T-helper 2 cell treated with Interferon-gamma antibody and Interleukin-4, amounts not matched to agents 5 μg/mL and 100 μg/mL, for 36 hours (primary cell): ENCODE results near the gene P2RX7.
A peak's percentile ranks its signal among the peaks of the same experiment; 100 is the strongest.
"Not testable (repeated sequence)": the region's sequence is repeated elsewhere in the genome, so short reads cannot be mapped to it uniquely, and the experiment has no call there.

Experiments used
- DNase-seq: peaks from one replicate; pipeline ENCODE4 v3.0.0; 2021; ENCODE audit warnings: low spot score
- H3K27ac Mint-ChIP-seq: one replicate; pipeline ENCODE4 v1.8.0; 2021; ENCODE audit warnings: mild to moderate bottlenecking, mixed read lengths
- H3K27me3 Mint-ChIP-seq: one replicate; pipeline ENCODE4 v1.8.0; 2021; ENCODE audit warnings: low read depth, mixed read lengths
- H3K36me3 Mint-ChIP-seq: one replicate; pipeline ENCODE4 v1.8.0; 2021; ENCODE audit warnings: low read depth, mixed read lengths
- H3K4me1 Mint-ChIP-seq: one replicate; pipeline ENCODE4 v1.8.0; 2021; ENCODE audit warnings: low read depth, mixed read lengths
- H3K4me3 Mint-ChIP-seq: one replicate; pipeline ENCODE4 v1.8.0; 2022; ENCODE audit warnings: mild to moderate bottlenecking, moderate library complexity, mixed read lengths
- H3K9me3 Mint-ChIP-seq: one replicate; pipeline ENCODE4 v1.8.0; 2021; ENCODE audit warnings: mixed read lengths

P2RX7 gene

DNA sequence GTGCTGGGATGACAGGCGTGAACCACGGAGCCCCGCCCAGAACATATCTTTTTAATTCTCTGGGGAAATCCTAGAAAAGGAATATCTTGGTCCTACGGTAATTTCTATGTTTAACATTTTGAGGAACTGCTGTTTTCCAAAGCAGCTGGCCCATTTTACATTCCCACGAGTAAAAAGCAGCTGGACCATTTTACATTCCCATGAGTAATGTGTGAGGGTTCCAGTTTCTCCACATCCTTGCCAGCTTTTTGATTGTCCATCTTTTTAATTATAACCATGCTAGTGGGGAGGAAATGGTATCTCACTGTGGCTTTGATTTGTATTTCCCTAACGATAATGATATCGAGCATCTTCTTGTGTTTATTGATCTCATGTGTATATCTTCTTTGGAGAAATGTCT, 72.8 kb downstream of the P2RX7 start:
- Mint-ChIP-seq H3K27me3 (peaks cover 4% of the 10 kb centered on the region), H3K36me3 (no peaks in the 10 kb centered on the region), H3K9me3 (no peaks in the 10 kb centered on the region), H3K4me1 (peaks cover 11% of the 10 kb centered on the region), H3K4me3 (no peak overlapping the region), H3K27ac (no peak overlapping the region)
- DNase-seq = no peak

DNA sequence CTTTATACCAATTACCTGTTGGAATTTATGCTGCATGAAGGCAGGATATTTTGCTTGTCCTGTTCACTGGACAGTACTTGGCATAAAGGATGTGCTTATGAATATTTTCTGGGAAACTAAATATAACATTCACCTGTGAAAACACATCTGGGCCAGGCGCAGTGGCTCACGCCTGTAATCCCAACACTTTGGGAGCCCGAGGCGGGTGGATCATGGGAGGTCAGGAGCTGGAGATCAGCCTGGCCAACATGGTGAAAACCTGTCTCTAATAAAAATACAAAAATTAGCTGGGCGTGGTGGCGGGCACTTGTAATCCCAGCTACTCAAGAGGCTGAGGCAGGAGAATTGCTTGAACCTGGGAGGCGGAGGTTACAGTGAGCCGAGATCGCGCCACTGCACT, 75.9 kb downstream of the P2RX7 start:
- not testable (repeated sequence) for H3K27me3 Mint-ChIP-seq, H3K9me3 Mint-ChIP-seq, DNase-seq
- H3K27ac Mint-ChIP-seq = peak overlapping the region; percentile 86
- peaks cover 18% of the 10 kb centered on the region for H3K4me1 Mint-ChIP-seq
- H3K36me3 Mint-ChIP-seq = peaks cover 16% of the 10 kb centered on the region
- peak overlapping the region; percentile 12 for H3K4me3 Mint-ChIP-seq

DNA sequence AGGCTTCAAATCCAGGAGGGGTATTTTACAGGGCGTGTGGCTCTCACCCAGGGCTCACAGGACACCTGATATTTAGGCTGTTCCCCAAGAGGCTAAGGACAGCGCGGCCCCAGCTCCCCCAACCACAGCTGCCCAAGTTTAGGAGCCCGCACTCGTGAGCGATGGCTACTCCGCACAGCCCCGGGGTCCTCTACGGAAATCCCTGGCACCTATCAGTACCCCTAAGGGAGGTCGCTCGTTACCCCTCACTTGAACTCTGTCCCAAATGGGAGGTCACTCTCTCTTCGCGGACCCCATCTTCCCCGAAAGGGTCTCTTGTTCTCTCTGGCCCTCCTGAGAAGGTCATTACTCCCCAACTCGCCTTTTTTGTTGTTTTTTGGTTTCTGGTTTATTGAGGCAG, 76.5 kb downstream of the P2RX7 start:
- Mint-ChIP-seq H3K4me3 (peak overlapping the region; percentile 78), H3K36me3 (peaks cover 18% of the 10 kb centered on the region), H3K4me1 (peaks cover 20% of the 10 kb centered on the region), H3K27ac (peak overlapping the region; percentile 86), H3K27me3 (peaks cover 2% of the 10 kb centered on the region), H3K9me3 (no peaks in the 10 kb centered on the region)
- DNase-seq = no peak

DNA sequence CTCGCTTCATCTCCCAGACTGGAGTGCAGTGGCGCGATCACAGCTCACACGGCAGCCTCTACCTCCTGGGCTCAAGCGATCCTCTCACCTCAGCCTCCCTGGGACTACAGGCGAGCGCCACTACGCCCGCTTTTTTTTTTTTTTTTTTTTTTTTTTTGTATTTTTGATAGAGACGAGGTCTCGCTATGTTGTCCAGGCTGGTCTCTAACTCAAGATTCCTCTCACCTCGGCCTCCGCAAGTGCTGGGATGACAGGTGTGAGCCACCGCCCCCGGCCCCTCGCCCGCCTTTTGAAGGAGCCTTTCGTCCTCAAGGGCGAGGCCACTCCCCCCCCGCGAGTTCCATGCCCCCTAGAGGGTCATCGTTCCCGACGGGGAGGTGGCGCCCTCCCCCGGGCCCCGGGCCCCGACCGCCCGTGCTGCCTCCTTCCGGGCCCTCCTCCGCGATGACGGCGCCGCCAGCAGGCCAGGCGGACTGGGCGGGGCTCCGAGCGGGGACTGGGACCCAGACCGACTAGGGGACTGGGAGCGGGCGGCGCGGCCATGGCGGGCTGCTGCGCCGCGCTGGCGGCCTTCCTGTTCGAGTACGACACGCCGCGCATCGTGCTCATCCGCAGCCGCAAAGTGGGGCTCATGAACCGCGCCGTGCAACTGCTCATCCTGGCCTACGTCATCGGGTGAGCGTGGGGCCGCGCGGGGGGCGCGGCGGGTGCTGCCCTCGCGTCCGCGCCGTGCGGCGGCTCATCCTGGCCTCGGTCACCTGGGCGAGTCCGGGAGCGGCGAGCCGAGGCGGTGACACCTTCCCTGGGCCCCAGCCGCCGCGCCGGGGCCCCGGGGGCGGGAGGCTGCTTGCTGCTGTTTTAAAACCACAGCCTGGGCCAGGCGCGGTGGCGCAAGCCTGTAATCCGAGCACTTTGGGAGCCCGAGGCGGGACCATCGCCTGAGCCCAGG, 77.2 kb downstream of the P2RX7 start, which contains the start of gene P2RX4:
TSS of gene P2RX4 (plus strand) at position 506 of the 949 bp plus-strand sequence. CDS start at position 542, 36 bp downstream.
- H3K27me3 Mint-ChIP-seq = peaks cover 2% of the 10 kb centered on the region
- H3K36me3 Mint-ChIP-seq = peaks cover 22% of the 10 kb centered on the region
- H3K9me3 Mint-ChIP-seq = no peaks in the 10 kb centered on the region
- H3K4me1 Mint-ChIP-seq = peaks cover 25% of the 10 kb centered on the region
- H3K27ac Mint-ChIP-seq = peak within 1 kb of the TSS; percentile 92
- peak; percentile 89 for DNase-seq
- peak within 1 kb of the TSS; percentile 88 for H3K4me3 Mint-ChIP-seq

DNA sequence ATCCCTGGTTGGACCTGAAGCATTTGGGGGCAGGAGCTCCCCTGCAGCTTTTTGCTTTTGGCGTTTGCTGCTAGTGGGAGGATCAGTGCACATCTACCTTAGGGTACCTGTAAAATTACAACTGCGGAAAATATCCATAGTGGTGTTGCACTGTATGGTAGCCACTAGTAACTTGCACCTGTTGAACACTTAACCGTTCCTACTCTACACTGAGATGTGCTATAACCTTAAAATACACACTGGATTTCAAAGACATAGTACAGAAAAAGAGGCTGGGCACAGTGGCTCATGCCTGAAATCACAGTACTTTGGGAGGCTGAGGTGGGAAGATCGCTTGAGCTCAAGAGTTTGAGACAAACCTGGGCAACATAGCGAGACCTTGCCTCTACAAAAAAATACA, 80.2 kb downstream of the P2RX7 start:
- Mint-ChIP-seq H3K9me3 (no peaks in the 10 kb centered on the region), H3K27ac (peak overlapping the region; percentile 36), H3K36me3 (peaks cover 35% of the 10 kb centered on the region), H3K4me3 (no peak overlapping the region), H3K4me1 (peaks cover 29% of the 10 kb centered on the region), H3K27me3 (no peaks in the 10 kb centered on the region)
- DNase-seq = no peak

DNA sequence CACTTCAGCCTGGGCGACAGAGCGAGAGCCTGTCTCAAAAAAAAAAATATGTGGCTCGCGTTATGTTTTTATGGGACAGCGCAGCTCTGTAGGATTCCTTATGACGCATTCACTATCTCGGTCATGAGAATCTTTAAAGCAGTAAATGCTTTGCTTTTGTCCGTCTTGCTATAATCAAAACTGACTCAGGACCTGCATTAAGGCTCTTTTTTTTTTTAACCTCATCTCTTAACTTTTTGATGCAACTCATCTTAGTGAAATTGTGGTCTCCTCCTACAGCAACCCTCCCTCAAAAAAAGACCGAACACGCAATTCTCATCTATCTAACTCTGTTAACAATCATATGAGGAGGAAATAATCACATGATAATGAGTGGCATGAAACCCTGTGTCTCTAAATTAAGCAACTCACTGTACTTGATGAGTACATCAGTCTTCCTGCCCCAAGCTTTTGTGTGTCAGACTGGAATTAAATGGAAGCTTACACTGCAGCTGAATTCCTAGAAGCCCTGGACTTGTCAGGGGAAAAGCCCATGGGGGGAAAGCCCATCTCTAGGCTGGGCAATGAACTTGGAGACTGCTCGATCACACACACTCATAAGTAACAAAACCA, 81.6 kb downstream of the P2RX7 start:
- H3K9me3 Mint-ChIP-seq = no peaks in the 10 kb centered on the region
- H3K4me3 Mint-ChIP-seq = peak overlapping the region; percentile 43
- H3K27me3 Mint-ChIP-seq = no peaks in the 10 kb centered on the region
- peak overlapping the region; percentile 79 for H3K27ac Mint-ChIP-seq
- peaks cover 48% of the 10 kb centered on the region for H3K36me3 Mint-ChIP-seq
- peak; percentile 40 for DNase-seq
- H3K4me1 Mint-ChIP-seq = peaks cover 25% of the 10 kb centered on the region

DNA sequence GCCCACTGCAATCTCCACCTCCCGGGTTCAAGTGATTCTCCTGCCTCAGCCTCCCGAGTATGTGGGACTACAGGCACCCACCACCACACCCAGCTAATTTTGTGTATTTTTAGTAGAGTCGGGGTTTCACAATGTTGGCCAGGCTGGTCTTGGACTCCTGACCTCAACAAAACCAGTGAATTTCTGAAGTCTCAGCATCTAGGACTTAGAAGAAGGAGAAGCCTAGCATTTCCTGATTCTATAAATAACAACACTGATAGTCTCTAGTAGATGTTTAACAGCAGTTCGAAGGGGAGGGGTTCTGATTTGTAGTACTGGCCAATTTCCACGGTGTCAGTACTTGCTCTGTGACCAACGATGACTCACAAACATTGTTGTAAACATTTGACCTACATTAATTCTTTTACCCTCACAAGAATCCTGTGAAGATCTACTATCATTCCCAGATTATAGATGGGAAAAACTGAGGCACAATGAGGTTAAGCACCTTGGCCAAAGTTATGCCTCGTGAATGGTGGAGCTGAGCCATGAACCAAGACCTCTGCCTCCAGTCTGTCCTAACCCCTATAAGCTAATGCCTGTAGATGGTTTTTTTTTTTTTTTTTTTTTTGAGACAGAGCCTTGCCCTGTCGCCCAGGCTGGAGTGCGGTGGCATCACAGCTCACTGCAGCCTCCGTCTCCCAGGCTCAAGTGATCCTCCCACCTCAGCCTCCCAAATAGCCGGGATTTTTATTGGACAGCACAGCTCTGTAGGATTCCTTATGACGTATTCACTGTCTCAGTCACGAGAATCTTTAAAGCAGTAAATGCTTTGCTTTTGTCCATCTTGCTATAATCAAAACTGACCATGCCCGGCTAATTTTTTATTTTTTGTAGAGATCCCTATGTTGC, 82.4 kb downstream of the P2RX7 start:
- Mint-ChIP-seq H3K4me1 (peaks cover 25% of the 10 kb centered on the region), H3K27me3 (no peaks in the 10 kb centered on the region), H3K27ac (peak overlapping the region; percentile 80), H3K4me3 (peak overlapping the region; percentile 43), H3K9me3 (no peaks in the 10 kb centered on the region), H3K36me3 (peaks cover 52% of the 10 kb centered on the region)
- no peak for DNase-seq

DNA sequence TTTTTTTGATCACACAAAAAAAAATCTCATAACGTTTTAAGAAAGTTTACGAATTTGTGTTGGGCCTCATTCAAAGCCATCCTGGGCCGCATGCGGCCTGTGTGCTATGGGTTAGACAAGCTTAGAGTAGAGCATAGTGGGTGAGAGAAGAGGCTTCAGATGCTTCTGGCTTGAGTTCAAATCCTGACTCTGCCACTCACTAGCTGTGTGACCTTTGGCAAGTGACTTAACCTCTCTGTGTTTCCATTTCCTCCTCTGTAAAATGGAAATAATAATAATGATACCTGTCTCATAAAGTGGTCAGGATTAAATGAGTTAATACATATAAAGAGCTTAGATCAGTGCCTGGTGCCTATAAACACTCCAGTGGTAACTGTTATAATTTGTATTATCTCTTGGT, 83.4 kb downstream of the P2RX7 start:
- no peaks in the 10 kb centered on the region for H3K27me3 Mint-ChIP-seq
- H3K27ac Mint-ChIP-seq = peak overlapping the region; percentile 80
- peaks cover 20% of the 10 kb centered on the region for H3K4me1 Mint-ChIP-seq
- H3K4me3 Mint-ChIP-seq = no peak overlapping the region
- H3K36me3 Mint-ChIP-seq = peaks cover 55% of the 10 kb centered on the region
- DNase-seq = no peak
- no peaks in the 10 kb centered on the region for H3K9me3 Mint-ChIP-seq

DNA sequence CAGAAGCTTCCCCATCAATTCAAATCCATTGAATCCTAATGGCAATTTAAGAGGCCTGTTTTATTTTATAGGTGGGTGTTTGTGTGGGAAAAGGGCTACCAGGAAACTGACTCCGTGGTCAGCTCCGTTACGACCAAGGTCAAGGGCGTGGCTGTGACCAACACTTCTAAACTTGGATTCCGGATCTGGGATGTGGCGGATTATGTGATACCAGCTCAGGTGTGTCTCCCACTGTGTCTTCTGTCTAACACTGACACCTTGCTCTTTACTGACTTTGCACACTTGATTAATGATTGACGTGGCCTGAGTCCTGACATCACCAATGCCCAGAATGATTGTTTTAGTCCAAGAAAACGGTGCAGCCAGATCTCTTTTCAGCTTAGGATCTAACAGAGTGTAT, 84.4 kb downstream of the P2RX7 start:
- no peaks in the 10 kb centered on the region for H3K9me3 Mint-ChIP-seq
- H3K4me1 Mint-ChIP-seq = peaks cover 21% of the 10 kb centered on the region
- H3K27ac Mint-ChIP-seq = no peak overlapping the region
- H3K4me3 Mint-ChIP-seq = no peak overlapping the region
- no peaks in the 10 kb centered on the region for H3K27me3 Mint-ChIP-seq
- no peak for DNase-seq
- H3K36me3 Mint-ChIP-seq = peaks cover 57% of the 10 kb centered on the region

DNA sequence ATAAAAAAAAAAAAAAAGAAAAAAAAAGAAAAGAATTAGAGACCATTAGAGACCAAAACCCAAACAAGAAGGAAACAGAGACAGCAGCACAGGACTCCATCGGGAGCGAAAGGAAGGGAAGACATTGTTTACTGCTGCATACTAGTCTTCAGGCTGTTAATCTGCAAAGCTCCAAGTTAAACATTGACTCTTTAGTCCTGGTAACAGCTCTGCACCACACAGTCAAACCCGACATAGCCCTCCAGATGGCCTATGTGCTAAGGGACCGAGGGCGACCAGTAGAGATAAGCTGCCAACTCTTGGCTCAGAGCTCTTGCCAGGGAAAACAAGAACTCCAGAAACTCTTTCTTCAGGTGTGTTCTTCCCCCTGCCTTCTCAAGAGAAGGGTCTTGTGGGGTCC, 85.1 kb downstream of the P2RX7 start:
- Mint-ChIP-seq H3K36me3 (peaks cover 60% of the 10 kb centered on the region), H3K27me3 (no peaks in the 10 kb centered on the region), H3K9me3 (no peaks in the 10 kb centered on the region), H3K4me1 (peaks cover 24% of the 10 kb centered on the region), H3K27ac (peak overlapping the region; percentile 31), H3K4me3 (no peak overlapping the region)
- DNase-seq = no peak

DNA sequence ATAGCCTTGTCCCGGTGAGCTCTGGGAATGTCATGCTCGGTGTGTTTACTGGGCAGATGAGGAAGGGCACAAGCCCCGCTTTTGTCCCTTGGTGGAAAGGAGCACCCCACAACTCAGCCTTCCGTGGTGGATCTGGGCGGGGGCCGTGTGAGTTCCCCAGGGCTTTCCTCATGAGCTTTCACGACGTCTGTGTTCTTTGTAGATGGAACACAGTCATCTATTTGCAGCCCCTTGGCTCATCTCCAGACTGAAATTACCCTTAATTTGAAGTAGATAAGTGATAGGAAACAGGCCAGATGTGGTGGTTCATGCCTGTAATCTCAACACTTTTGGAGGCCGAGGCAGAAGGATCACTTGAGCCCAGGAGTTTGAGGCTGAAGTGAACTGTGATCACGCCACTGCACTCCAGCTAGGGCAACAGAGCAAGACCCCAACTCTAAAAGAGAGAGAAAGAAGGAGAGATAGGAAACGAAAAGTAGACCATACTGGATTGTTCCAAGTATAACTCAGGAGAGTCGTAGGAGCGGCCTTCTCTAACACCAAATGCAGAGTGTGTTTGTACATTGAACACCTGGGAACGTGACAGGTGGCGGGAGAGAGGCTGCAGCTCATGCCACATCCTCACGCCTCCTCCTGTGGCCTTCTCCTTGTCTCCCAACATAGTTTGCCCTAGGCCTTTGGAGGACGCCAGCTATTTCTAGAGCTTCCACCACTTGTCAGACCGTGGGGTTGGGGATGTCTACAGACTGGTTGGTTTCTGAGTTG, 86.1 kb downstream of the P2RX7 start:
- no peak for DNase-seq
- Mint-ChIP-seq H3K9me3 (no peaks in the 10 kb centered on the region), H3K27ac (peak overlapping the region; percentile 53), H3K4me1 (peaks cover 34% of the 10 kb centered on the region), H3K36me3 (peaks cover 63% of the 10 kb centered on the region), H3K4me3 (no peak overlapping the region), H3K27me3 (no peaks in the 10 kb centered on the region)

DNA sequence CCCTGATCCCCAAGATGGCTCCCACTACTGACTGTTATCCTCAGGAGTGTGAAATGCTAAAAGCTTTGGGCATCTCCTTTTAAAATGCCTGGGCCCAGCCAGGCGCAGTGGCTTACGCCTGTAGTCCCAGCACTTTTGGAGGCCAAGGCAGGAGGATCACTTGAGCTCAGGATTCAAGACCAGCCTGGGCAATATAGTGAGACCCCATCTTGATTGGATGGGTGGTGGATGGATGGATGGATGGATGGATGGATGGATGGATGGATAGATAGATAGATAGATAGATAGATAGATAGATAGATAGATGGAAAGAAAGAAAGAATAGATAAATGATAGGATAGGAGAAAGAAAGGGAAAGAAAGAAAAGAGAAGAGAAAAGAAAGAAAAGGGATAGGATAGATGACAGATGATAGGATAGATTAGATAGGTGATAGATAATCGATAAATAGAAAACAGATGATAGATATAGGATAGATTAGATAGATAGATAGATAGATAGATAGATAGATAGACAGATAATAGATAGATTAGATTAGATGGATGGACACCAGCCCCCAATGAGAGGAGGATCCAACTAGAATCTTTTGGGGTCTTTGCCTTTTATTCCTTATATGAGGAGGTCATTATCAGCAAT, 86.8 kb downstream of the P2RX7 start:
- Mint-ChIP-seq H3K9me3 (no peaks in the 10 kb centered on the region), H3K4me3 (no peak overlapping the region), H3K27ac (peak overlapping the region; percentile 49), H3K36me3 (peaks cover 62% of the 10 kb centered on the region), H3K4me1 (peaks cover 34% of the 10 kb centered on the region), H3K27me3 (no peaks in the 10 kb centered on the region)
- DNase-seq = no peak

DNA sequence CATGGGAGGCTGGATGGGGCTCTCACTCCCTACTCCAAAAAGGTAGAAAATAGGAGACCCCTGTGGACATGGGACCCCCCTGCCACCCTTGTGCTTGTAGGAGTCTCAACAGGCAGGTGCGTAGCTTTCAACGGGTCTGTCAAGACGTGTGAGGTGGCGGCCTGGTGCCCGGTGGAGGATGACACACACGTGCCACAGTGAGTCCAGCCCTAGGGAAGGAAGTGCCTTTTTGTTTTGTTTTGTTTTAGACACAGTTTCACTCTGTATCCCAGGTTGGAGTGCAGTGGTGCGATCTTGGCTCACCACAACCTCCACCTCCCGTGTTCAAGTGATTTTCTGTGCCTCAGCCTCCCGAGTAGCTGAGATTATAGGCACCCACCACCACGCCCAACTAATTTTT, 90.2 kb downstream of the P2RX7 start:
- H3K27ac Mint-ChIP-seq = peak overlapping the region; percentile 87
- H3K36me3 Mint-ChIP-seq = peaks cover 59% of the 10 kb centered on the region
- no peak for DNase-seq
- H3K4me3 Mint-ChIP-seq = peak overlapping the region; percentile 57
- peaks cover 33% of the 10 kb centered on the region for H3K4me1 Mint-ChIP-seq
- no peaks in the 10 kb centered on the region for H3K27me3 Mint-ChIP-seq
- H3K9me3 Mint-ChIP-seq = no peaks in the 10 kb centered on the region
